GM10266 (cell line): Measurements from ENCODE around the gene DIP2C.
"Not testable (repeated sequence)": the region's sequence is repeated elsewhere in the genome, so short reads cannot be mapped to it uniquely, and the experiment has no call there.

Source experiments
- DNase-seq: peaks from one replicate; pipeline ENCODE4 v3.0.0; 2012; ENCODE audit errors: extremely low spot score
- TF ChIP-seq, protein P1 (sequence below): IDR thresholded peaks from 2 replicates; pipeline ENCODE4 v1.5.1; 2012; ENCODE audit warnings: mild to moderate bottlenecking, low read depth; ENCODE audit not compliant: control insufficient read depth, insufficient read depth; ENCODE audit errors: missing control alignments

The DIP2C gene

DNA sequence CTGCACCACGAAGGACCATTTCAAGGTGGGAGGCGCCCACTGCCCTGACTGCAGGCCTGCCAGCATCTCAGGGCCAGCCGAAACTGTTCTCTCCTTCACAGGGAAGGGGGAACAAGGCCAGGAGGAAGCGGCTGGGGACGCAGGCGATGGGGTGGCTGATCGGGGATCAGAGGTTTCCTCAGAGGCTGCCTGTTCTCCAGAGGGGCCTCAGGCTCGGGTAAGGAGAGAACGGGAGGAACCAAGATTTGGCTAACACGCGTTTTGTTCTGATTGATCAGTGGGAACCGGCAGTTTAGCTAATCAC, 87.9 kb downstream of the DIP2C start:
- TF ChIP-seq, protein P1, sequence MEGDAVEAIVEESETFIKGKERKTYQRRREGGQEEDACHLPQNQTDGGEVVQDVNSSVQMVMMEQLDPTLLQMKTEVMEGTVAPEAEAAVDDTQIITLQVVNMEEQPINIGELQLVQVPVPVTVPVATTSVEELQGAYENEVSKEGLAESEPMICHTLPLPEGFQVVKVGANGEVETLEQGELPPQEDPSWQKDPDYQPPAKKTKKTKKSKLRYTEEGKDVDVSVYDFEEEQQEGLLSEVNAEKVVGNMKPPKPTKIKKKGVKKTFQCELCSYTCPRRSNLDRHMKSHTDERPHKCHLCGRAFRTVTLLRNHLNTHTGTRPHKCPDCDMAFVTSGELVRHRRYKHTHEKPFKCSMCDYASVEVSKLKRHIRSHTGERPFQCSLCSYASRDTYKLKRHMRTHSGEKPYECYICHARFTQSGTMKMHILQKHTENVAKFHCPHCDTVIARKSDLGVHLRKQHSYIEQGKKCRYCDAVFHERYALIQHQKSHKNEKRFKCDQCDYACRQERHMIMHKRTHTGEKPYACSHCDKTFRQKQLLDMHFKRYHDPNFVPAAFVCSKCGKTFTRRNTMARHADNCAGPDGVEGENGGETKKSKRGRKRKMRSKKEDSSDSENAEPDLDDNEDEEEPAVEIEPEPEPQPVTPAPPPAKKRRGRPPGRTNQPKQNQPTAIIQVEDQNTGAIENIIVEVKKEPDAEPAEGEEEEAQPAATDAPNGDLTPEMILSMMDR: no peak
- no peak for DNase-seq

DNA sequence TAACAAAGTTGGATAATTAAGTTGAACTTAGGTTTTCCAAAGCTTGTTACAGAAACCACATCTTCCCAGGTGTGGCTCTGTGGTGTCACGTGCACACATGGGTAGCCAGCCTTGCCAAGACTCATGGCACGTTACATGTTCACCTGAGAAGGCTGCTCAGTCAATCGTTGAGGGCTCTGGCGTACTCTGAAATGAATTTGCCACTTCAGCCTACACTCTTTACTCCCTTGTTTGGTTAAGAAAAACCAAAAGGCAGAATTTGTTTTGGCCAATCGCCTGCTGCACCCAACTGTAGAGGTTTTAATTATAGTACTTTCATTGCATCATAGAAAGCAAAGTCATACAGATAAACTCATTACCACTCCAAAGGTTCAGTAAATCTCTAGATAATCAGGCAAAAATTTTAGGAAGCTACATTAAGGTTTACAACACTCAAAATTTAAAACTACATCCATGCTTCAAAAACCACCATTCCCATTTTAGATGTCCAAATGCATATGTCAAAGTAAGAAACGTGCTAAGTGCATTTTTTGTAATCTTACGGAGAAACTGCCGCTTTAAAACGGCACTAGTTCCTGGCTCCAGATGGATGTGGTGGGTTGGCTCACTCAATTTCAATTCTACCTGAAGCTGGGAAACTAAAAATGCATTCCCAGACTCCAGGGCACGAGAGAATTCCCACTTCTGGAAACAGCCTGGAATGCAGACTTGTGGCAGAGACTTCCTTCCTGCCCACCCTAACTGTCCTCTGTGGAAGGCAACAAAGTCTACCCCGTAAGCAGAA, 88.4 kb downstream of the DIP2C start:
- TF ChIP-seq, protein P1: no peak
- no peak for DNase-seq

DNA sequence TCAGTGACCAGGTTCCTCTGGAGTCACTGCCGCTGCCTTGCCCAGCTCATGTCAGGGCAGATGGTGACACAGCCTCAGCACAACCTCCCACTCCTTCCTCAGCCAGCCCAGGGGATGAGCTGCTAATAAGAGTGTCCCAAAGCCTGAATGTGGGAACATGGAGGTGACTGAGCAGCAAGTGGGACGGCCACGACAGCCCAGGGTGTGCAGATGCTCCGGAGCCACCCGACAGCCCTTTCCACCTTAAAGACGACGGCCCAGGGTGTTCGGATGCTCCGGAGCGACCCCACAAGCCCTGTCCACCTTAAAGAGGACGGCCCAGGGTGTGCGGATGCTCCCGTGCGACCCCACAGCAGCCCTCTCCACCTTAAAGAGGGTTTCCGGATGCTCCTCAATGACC, 89.2 kb downstream of the DIP2C start:
- no peak for DNase-seq
- TF ChIP-seq, protein P1: no peak

DNA sequence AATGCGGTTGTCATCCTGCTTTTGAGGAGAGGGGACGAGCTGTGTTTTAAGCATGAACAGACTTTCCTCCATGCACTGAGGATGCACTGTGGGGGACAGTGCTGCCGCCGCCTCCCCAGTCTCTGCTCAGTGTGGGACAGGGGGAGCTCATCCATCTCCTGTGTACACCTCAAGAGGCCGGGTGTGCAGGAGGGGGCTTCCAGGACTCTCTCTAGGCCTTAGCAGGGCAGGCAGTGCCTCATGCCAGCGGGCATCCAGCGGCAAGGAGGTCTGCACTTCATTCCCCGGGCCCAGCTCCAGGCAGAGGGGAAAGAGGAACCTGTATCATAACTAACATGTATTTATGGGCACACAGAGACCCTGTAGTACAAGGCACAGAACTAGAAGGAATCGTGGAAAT, 89.7 kb downstream of the DIP2C start:
- TF ChIP-seq, protein P1: no peak
- no peak for DNase-seq

DNA sequence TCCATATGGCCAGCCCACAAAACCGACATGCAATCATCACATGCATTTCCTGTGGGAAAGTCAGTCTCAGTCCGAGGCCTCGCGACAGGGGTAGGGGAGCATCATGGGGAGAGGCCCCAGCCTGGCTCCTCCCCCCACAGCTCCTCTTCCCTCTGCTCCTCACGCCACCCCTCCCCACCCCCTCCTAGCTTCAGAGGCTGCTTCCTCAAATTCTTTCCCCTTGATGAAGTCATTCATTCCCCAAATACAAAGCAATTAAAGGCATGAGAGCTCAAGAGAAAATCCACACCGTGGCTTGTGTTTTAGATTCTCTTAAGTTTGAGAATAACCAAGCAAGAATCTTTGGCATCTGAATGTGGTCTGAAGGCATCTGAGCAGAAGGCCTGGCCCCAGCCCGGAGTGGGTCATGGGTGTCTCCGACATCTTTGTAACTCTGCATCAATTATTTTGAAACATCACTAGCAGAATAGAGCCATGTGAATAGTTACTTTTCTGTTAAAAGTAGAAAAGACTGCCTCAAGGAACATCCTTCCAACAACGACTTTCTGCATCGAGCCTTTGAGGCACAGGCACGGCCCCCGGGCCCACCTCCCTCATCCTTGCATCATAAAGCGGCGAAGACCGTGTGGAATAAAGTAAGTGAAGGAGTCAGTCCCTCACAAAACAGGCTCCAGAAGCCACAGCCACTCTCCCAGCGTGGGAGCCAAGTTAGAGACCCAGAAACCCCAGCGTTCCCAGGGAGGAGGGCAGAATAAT, 90.9 kb downstream of the DIP2C start:
- TF ChIP-seq, protein P1: no peak
- no peak for DNase-seq

DNA sequence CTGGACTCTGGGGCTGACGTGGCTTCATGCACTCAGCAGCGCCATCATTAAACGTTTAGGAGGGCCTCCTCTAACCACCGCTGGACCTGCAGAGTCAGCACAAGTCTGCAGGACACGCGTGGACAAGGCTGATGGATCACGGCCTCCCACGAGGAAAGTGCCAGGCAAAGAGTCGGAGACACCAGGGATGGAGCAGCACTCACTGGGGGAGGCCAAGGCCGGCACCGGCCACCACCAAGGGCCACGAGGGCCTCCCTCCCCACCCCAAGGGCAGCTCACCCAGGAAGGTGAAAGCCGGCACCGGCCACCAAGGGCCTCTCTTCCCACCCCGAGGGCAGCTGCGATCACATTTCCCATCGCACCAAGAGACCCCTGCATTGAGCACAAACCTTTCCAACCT, 91.5 kb downstream of the DIP2C start:
- no peak for DNase-seq
- TF ChIP-seq, protein P1: no peak

DNA sequence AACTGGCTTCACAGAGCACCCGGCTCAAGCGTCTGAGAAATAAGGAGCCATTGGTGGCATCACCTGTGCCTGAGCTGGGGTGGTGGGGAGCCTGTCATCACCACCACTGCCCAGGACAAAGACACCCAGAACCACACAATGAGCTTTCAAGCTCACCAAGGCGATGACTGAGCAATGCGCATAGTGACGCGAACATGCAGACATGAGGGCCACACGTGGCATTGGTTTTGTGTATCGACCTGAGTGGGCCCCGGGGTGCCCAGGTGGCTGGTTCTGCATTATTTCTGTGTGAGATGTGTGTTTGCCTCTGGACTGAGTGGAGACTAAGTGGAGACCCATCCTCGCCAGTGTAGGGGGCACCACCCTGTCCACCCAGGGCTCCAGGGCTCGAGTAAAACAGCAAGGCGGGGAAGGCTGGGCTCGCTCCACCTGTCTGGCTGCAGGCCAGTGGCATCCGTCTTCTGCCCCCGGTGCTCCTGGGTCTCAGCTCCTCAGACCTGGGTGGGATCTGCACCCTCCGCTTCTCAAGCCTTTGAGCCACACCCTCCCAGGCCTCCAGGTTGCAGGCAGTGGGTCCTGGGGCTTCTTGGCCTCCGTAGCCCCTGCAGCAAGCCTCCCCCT, 92.6 kb downstream of the DIP2C start:
- no peak for DNase-seq
- TF ChIP-seq, protein P1: no peak

DNA sequence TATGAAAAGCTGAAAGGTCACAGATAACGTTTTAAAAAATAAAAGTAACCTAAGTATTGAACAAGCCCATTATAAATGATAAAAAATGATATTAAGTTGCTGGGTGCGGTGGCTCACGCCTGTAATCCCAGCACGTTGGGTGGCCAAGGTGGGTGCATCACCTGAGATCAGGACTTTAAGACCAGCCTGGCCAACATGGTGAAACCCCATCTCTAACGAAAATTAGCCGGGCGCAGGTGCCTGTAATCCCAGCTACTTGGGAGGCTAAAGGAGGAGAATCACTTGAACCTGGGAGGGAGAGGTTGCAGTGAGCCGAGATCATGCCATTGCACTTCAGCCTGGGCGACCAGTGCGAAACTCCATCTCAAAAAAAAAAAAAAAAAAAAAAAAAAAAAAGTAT, 93.3 kb downstream of the DIP2C start:
- DNase-seq: not testable (repeated sequence)
